ENCODE results near the gene CCDC170. TPM values are rescaled to one million over a fixed set of nuclear protein-coding genes. Genes with fewer than 3 reads are reported as not detected.
A peak's percentile ranks its signal among the peaks of the same experiment; 100 is the strongest.

The CCDC170 gene
- total RNA-seq, 1 donor from 2014 or later, result 1.9 TPM

- H3K27me3 Mint-ChIP-seq, result no peaks in the 10 kb centered on the region
- H3K36me3 Mint-ChIP-seq, result no peaks in the 10 kb centered on the region
- no peak overlapping the region for H3K4me3 Mint-ChIP-seq
- no peak for DNase-seq (ENCODE audit: extremely low spot score, unreplicated experiment)
- H3K9me3 Mint-ChIP-seq, result no peaks in the 10 kb centered on the region
- no peaks in the 10 kb centered on the region for H3K4me1 Mint-ChIP-seq (ENCODE audit: unreplicated experiment)
- H3K27ac Mint-ChIP-seq, result no peak overlapping the region
- TF ChIP-seq, protein P1, sequence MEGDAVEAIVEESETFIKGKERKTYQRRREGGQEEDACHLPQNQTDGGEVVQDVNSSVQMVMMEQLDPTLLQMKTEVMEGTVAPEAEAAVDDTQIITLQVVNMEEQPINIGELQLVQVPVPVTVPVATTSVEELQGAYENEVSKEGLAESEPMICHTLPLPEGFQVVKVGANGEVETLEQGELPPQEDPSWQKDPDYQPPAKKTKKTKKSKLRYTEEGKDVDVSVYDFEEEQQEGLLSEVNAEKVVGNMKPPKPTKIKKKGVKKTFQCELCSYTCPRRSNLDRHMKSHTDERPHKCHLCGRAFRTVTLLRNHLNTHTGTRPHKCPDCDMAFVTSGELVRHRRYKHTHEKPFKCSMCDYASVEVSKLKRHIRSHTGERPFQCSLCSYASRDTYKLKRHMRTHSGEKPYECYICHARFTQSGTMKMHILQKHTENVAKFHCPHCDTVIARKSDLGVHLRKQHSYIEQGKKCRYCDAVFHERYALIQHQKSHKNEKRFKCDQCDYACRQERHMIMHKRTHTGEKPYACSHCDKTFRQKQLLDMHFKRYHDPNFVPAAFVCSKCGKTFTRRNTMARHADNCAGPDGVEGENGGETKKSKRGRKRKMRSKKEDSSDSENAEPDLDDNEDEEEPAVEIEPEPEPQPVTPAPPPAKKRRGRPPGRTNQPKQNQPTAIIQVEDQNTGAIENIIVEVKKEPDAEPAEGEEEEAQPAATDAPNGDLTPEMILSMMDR (conservative IDR thresholded peaks at IDR 0.05), result peak; percentile 39
These were observed 168.1 kb downstream of the CCDC170 start for GRCh38 chr6:151661928-151662327.

GRCh38 chr6:151663559-151663958 is 169.7 kb downstream of the CCDC170 start:
- Mint-ChIP-seq H3K27ac (no peak overlapping the region), H3K4me1 (ENCODE audit: unreplicated experiment) (peaks cover under 1% of the 10 kb centered on the region), H3K9me3 (no peaks in the 10 kb centered on the region), H3K27me3 (no peaks in the 10 kb centered on the region), H3K4me3 (no peak overlapping the region), H3K36me3 (no peaks in the 10 kb centered on the region)
- DNase-seq (ENCODE audit: extremely low spot score, unreplicated experiment), result no peak
- TF ChIP-seq, protein P1 (conservative IDR thresholded peaks at IDR 0.05), result no peak

DNA sequence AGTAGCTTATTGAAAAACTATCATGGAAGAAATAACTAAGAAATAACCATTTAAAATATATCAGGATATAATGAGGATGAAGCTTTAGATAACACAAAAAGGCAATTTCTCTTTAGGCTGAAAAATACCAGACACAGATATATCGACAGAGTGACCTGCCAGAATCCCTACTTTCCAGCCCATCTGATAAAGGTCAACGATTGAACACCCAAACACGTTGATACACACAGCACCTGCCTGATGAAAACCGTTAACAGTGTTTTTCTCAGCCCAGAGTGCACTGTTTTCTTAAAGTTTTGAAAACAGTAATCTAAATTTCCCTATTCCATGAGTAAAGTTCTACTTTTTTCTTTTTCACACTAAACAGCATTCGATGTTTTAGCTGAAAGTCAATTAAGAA is 170.6 kb downstream of the CCDC170 start:
- Mint-ChIP-seq H3K4me3 (no peak overlapping the region), H3K36me3 (no peaks in the 10 kb centered on the region), H3K27me3 (no peaks in the 10 kb centered on the region), H3K27ac (no peak overlapping the region), H3K4me1 (ENCODE audit: unreplicated experiment) (peaks cover 6% of the 10 kb centered on the region), H3K9me3 (no peaks in the 10 kb centered on the region)
- no peak for DNase-seq (ENCODE audit: extremely low spot score, unreplicated experiment)
- TF ChIP-seq, protein P1 (conservative IDR thresholded peaks at IDR 0.05), result no peak

DNA sequence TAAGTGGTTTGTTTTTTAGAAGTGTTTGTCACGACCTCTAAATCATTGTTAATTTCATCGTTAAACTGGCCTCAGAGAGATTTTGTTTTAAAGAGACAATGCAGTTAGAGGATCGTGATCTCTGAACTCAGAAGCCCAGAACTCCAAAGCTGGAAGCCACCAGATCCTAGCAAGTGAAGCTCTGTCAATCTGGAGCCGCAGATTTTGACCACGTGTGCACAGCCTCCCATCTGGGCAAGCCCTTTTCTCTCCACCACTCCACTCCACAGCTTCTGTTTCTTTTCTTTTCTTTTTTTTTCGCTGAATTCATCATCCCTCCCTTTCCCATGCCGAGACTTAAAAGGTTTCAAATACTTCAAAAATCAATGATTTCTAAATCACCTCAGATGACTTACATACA is 171.5 kb downstream of the CCDC170 start:
- Mint-ChIP-seq H3K4me1 (ENCODE audit: unreplicated experiment) (peaks cover 6% of the 10 kb centered on the region), H3K27ac (no peak overlapping the region), H3K4me3 (no peak overlapping the region), H3K36me3 (no peaks in the 10 kb centered on the region), H3K27me3 (no peaks in the 10 kb centered on the region), H3K9me3 (no peaks in the 10 kb centered on the region)
- DNase-seq (ENCODE audit: extremely low spot score, unreplicated experiment), result no peak
- TF ChIP-seq, protein P1 (conservative IDR thresholded peaks at IDR 0.05), result no peak

DNA sequence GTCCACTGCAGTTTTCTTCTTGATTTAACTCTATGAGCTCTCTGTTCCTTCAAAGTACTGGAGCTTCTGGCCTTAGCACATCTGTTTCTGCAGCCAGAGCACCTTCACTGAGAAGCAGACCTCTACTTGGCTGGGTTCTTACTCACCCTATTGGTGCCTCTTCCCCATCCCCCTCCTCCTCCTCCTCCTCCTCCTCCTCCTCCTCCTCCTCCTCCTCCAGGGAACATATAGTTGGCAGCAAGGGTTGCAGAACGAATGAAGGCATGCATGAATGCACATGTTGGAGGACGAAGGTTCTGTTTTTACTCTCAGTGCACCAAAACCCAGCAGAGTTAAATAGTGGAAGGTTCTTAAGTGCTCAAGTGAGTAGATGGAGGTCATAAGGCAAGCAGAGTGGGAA is 172.7 kb downstream of the CCDC170 start:
- H3K27ac Mint-ChIP-seq, result no peak overlapping the region
- no peak for DNase-seq (ENCODE audit: extremely low spot score, unreplicated experiment)
- no peaks in the 10 kb centered on the region for H3K27me3 Mint-ChIP-seq
- H3K4me3 Mint-ChIP-seq, result no peak overlapping the region
- H3K4me1 Mint-ChIP-seq (ENCODE audit: unreplicated experiment), result peaks cover 6% of the 10 kb centered on the region
- H3K36me3 Mint-ChIP-seq, result no peaks in the 10 kb centered on the region
- H3K9me3 Mint-ChIP-seq, result no peaks in the 10 kb centered on the region
- TF ChIP-seq, protein P1 (conservative IDR thresholded peaks at IDR 0.05), result no peak

GRCh38 chr6:151669208-151669560 is 175.4 kb downstream of the CCDC170 start:
- Mint-ChIP-seq H3K36me3 (no peaks in the 10 kb centered on the region), H3K4me3 (peak overlapping the region; percentile 61), H3K27ac (peak overlapping the region; percentile 78), H3K4me1 (ENCODE audit: unreplicated experiment) (peaks cover 6% of the 10 kb centered on the region), H3K9me3 (no peaks in the 10 kb centered on the region), H3K27me3 (no peaks in the 10 kb centered on the region)
- TF ChIP-seq, protein P1 (conservative IDR thresholded peaks at IDR 0.05), result no peak
- DNase-seq (ENCODE audit: extremely low spot score, unreplicated experiment), result no peak

Data from type B pancreatic cell (in vitro differentiated cells).